ENCODE measurements around the gene GH1.
"Not testable (repeated sequence)": the region's sequence is repeated elsewhere in the genome, so short reads cannot be mapped to it uniquely, and the experiment has no call there.

Gene GH1

GRCh38 chr17:63892316-63893037 is 26.2 kb downstream of the GH1 start:
- H4K20me1 ChIP-seq (ENCODE audit: insufficient read depth, low read length); H2AFZ ChIP-seq (ENCODE audit: low read length); H3F3A ChIP-seq (ENCODE audit: insufficient read depth, low read length); H3K4me1 ChIP-seq (ENCODE audit: insufficient read depth, low read length, severe bottlenecking); H3K27ac ChIP-seq (ENCODE audit: low read depth, low read length, poor library complexity, severe bottlenecking); H3K9me3 ChIP-seq (ENCODE audit: low read length); H3K9ac ChIP-seq (ENCODE audit: low read length); H3K4me3 ChIP-seq (ENCODE audit: low read depth, low read length, poor library complexity, severe bottlenecking); H3K36me3 ChIP-seq (ENCODE audit: insufficient read depth, low read length); H3K9me2 ChIP-seq (ENCODE audit: low read depth, low read length); H3K27me3 ChIP-seq (ENCODE audit: insufficient read depth, low read length); H3K4me2 ChIP-seq (ENCODE audit: low read length); H3K79me2 ChIP-seq (ENCODE audit: insufficient read depth, low read length): not testable (repeated sequence)

- H3K79me2 ChIP-seq (ENCODE audit: insufficient read depth, low read length); H4K20me1 ChIP-seq (ENCODE audit: insufficient read depth, low read length); H3K27ac ChIP-seq (ENCODE audit: low read depth, low read length, poor library complexity, severe bottlenecking); H3K4me3 ChIP-seq (ENCODE audit: low read depth, low read length, poor library complexity, severe bottlenecking); H3K9me2 ChIP-seq (ENCODE audit: low read depth, low read length); H3K4me1 ChIP-seq (ENCODE audit: insufficient read depth, low read length, severe bottlenecking); H3K4me2 ChIP-seq (ENCODE audit: low read length); H3K9ac ChIP-seq (ENCODE audit: low read length); H2AFZ ChIP-seq (ENCODE audit: low read length); H3K9me3 ChIP-seq (ENCODE audit: low read length); H3K36me3 ChIP-seq (ENCODE audit: insufficient read depth, low read length); H3F3A ChIP-seq (ENCODE audit: insufficient read depth, low read length); H3K27me3 ChIP-seq (ENCODE audit: insufficient read depth, low read length): not testable (repeated sequence)
- TF ChIP-seq CTCF (IDR thresholded peaks at IDR 0.05; ENCODE audit: low read length), result peak; percentile 54
These were observed 29.4 kb downstream of the GH1 start for GRCh38 chr17:63889026-63889848.

- not testable (repeated sequence) for H3F3A ChIP-seq (ENCODE audit: insufficient read depth, low read length); H3K79me2 ChIP-seq (ENCODE audit: insufficient read depth, low read length); H3K9me3 ChIP-seq (ENCODE audit: low read length); H3K27ac ChIP-seq (ENCODE audit: low read depth, low read length, poor library complexity, severe bottlenecking); H3K36me3 ChIP-seq (ENCODE audit: insufficient read depth, low read length); H3K4me3 ChIP-seq (ENCODE audit: low read depth, low read length, poor library complexity, severe bottlenecking); H4K20me1 ChIP-seq (ENCODE audit: insufficient read depth, low read length); H3K27me3 ChIP-seq (ENCODE audit: insufficient read depth, low read length); H3K4me2 ChIP-seq (ENCODE audit: low read length); H3K9me2 ChIP-seq (ENCODE audit: low read depth, low read length); H2AFZ ChIP-seq (ENCODE audit: low read length); H3K9ac ChIP-seq (ENCODE audit: low read length); H3K4me1 ChIP-seq (ENCODE audit: insufficient read depth, low read length, severe bottlenecking)
These were observed 33.5 kb downstream of the GH1 start for GRCh38 chr17:63885119-63885518.

GRCh38 chr17:63882626-63883126 is 36.0 kb downstream of the GH1 start:
- not testable (repeated sequence) for H3K27ac ChIP-seq (ENCODE audit: low read depth, low read length, poor library complexity, severe bottlenecking); H3K9me3 ChIP-seq (ENCODE audit: low read length); H3K4me1 ChIP-seq (ENCODE audit: insufficient read depth, low read length, severe bottlenecking); H3K4me2 ChIP-seq (ENCODE audit: low read length); H3K4me3 ChIP-seq (ENCODE audit: low read depth, low read length, poor library complexity, severe bottlenecking); H3F3A ChIP-seq (ENCODE audit: insufficient read depth, low read length); H3K36me3 ChIP-seq (ENCODE audit: insufficient read depth, low read length); H4K20me1 ChIP-seq (ENCODE audit: insufficient read depth, low read length); H3K79me2 ChIP-seq (ENCODE audit: insufficient read depth, low read length); H3K9me2 ChIP-seq (ENCODE audit: low read depth, low read length); H3K9ac ChIP-seq (ENCODE audit: low read length); H2AFZ ChIP-seq (ENCODE audit: low read length); H3K27me3 ChIP-seq (ENCODE audit: insufficient read depth, low read length)

All from OCI-LY1 (cell line).